Gastrocnemius medialis (tissue), 4 donors: Measurements from ENCODE around the gene CTXN1.

Experiments used
- POLR2A ChIP-seq, 2 donors: fragments of 450-650 bp; IDR thresholded peaks; one replicate each; pipeline ENCODE4 v1.6.1; 2017; ENCODE audit warnings: antibody characterized with exemption in 2 of 2, mild to moderate bottlenecking in 2 of 2, moderate library complexity in 2 of 2
- TF ChIP-seq, protein P1 (sequence below), 5 experiments: fragments of 450-650 bp in 3 of 5; fragments of 200-600 bp in 2 of 5; sonication (generic) in 2 of 5; IDR thresholded peaks in 4 of 5; conservative IDR thresholded peaks in 1 of 5; 1 replicate in 4 of 5; 2 replicates in 1 of 5; pipeline ENCODE4 v1.5.1; 2016 to 2019; ENCODE audit warnings: antibody characterized with exemption in 5 of 5, mild to moderate bottlenecking in 3 of 5, moderate library complexity in 3 of 5

DNA sequence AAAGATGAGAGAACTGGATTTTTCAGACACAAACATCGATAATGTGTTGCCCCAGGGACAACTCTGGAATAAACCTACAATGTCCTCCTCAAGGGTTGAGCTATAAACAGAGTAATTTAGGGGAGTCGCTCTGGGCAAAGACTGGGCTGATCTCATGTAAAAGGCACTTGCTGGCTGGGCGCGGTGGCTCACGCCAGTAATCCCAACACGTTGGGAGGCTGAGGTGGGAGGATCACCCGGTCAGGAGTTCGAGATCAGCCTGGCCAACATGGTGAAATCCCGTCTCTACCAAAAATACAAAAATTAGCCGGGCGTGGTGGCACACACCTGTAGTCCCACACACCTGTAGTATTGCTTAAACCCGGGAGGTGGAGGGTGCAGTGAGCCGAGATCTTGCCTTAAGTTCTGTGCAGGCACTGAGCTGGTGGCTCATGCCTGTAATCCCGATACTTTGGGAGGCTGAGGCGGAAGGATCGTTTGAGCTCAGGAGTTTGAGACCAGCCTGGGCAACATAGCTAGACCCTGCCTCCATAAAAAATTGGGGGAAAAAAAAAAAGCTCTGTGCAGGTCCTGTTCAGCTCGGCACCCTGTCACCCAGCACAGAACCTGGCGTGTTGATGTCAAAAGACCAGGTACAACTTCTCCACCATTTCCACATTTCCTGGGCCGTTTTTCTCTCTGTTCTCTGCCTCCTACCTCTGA lies 16.1 kb upstream of the CTXN1 start:
- TF ChIP-seq, protein P1, sequence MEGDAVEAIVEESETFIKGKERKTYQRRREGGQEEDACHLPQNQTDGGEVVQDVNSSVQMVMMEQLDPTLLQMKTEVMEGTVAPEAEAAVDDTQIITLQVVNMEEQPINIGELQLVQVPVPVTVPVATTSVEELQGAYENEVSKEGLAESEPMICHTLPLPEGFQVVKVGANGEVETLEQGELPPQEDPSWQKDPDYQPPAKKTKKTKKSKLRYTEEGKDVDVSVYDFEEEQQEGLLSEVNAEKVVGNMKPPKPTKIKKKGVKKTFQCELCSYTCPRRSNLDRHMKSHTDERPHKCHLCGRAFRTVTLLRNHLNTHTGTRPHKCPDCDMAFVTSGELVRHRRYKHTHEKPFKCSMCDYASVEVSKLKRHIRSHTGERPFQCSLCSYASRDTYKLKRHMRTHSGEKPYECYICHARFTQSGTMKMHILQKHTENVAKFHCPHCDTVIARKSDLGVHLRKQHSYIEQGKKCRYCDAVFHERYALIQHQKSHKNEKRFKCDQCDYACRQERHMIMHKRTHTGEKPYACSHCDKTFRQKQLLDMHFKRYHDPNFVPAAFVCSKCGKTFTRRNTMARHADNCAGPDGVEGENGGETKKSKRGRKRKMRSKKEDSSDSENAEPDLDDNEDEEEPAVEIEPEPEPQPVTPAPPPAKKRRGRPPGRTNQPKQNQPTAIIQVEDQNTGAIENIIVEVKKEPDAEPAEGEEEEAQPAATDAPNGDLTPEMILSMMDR (IDR thresholded peaks at IDR 0.05 in 4 of 5, conservative IDR thresholded peaks at IDR 0.05 in 1 of 5), result no peak
- TF ChIP-seq POLR2A (IDR thresholded peaks at IDR 0.05), result no peak
